ENCODE data around the gene PRND. TPM values are rescaled to one million over a fixed set of nuclear protein-coding genes. Genes with fewer than 3 reads are reported as not detected.
"Not testable (repeated sequence)": the region's sequence is repeated elsewhere in the genome, so short reads cannot be mapped to it uniquely, and the experiment has no call there.

The PRND gene
- total RNA-seq, 1 donor from 2014 or later: not detected

- no peak for DNase-seq
- Histone ChIP-seq H3K4me3 (no peak overlapping the region), H3K36me3 (peaks cover 20% of the 10 kb centered on the region), H3K27me3 (ENCODE audit: low read depth) (no peaks in the 10 kb centered on the region), H3K9me3 (replicated peaks) (no peaks in the 10 kb centered on the region), H3K4me1 (peaks cover 20% of the 10 kb centered on the region), H3K27ac (replicated peaks) (no peak overlapping the region)
- intact Hi-C loops (cut with micrococcal nuclease): no loop called here
- TF ChIP-seq CTCF (IDR thresholded peaks at IDR 0.05; ENCODE audit: borderline replicate concordance): no peak
Measured at GRCh38 chr20:4703281-4703676, 18.4 kb upstream of the PRND start.

GRCh38 chr20:4706941-4707340 is 14.8 kb upstream of the PRND start:
- peaks cover 16% of the 10 kb centered on the region for H3K4me1 ChIP-seq
- H3K4me3 ChIP-seq; H3K27ac ChIP-seq (replicated peaks); H3K9me3 ChIP-seq (replicated peaks); DNase-seq; H3K27me3 ChIP-seq (ENCODE audit: low read depth); intact Hi-C loops (cut with micrococcal nuclease); H3K36me3 ChIP-seq: not testable (repeated sequence)

- Histone ChIP-seq H3K27me3 (ENCODE audit: low read depth) (no peaks in the 10 kb centered on the region), H3K4me1 (peaks cover 14% of the 10 kb centered on the region), H3K9me3 (replicated peaks) (peaks cover 3% of the 10 kb centered on the region), H3K36me3 (no peaks in the 10 kb centered on the region), H3K27ac (replicated peaks) (no peak overlapping the region), H3K4me3 (no peak overlapping the region)
- no peak for TF ChIP-seq CTCF (IDR thresholded peaks at IDR 0.05; ENCODE audit: borderline replicate concordance)
- DNase-seq: no peak
- intact Hi-C loops (cut with micrococcal nuclease): no loop called here
Measured at GRCh38 chr20:4708036-4708435, 13.7 kb upstream of the PRND start.

GRCh38 chr20:4708856-4709255 is 12.9 kb upstream of the PRND start:
- Histone ChIP-seq H3K36me3 (no peaks in the 10 kb centered on the region), H3K9me3 (replicated peaks) (peaks cover 3% of the 10 kb centered on the region), H3K4me3 (no peak overlapping the region), H3K27ac (replicated peaks) (no peak overlapping the region), H3K27me3 (ENCODE audit: low read depth) (no peaks in the 10 kb centered on the region), H3K4me1 (peaks cover 6% of the 10 kb centered on the region)
- intact Hi-C loops (cut with micrococcal nuclease): no loop called here
- no peak for TF ChIP-seq CTCF (IDR thresholded peaks at IDR 0.05; ENCODE audit: borderline replicate concordance)
- DNase-seq: no peak

- H3K27me3 ChIP-seq (ENCODE audit: low read depth): no peaks in the 10 kb centered on the region
- no peak overlapping the region for H3K27ac ChIP-seq (replicated peaks)
- H3K4me3 ChIP-seq: no peak overlapping the region
- no peak for TF ChIP-seq CTCF (IDR thresholded peaks at IDR 0.05; ENCODE audit: borderline replicate concordance)
- intact Hi-C loops (cut with micrococcal nuclease): no loop called here
- no peak for DNase-seq
- H3K36me3 ChIP-seq: no peaks in the 10 kb centered on the region
- H3K4me1 ChIP-seq: no peaks in the 10 kb centered on the region
- H3K9me3 ChIP-seq (replicated peaks): peaks cover 3% of the 10 kb centered on the region
Measured at GRCh38 chr20:4709261-4710105, 12.2 kb upstream of the PRND start.

GRCh38 chr20:4710106-4710475 is 11.6 kb upstream of the PRND start:
- DNase-seq: no peak
- no peak overlapping the region for H3K4me3 ChIP-seq
- H3K27me3 ChIP-seq (ENCODE audit: low read depth): no peaks in the 10 kb centered on the region
- intact Hi-C loops (cut with micrococcal nuclease): no loop called here
- H3K9me3 ChIP-seq (replicated peaks): peaks cover 3% of the 10 kb centered on the region
- no peak overlapping the region for H3K27ac ChIP-seq (replicated peaks)
- no peaks in the 10 kb centered on the region for H3K36me3 ChIP-seq
- no peak for TF ChIP-seq CTCF (IDR thresholded peaks at IDR 0.05; ENCODE audit: borderline replicate concordance)
- no peaks in the 10 kb centered on the region for H3K4me1 ChIP-seq
